ENCODE data around the gene PDE8B.

DNA sequence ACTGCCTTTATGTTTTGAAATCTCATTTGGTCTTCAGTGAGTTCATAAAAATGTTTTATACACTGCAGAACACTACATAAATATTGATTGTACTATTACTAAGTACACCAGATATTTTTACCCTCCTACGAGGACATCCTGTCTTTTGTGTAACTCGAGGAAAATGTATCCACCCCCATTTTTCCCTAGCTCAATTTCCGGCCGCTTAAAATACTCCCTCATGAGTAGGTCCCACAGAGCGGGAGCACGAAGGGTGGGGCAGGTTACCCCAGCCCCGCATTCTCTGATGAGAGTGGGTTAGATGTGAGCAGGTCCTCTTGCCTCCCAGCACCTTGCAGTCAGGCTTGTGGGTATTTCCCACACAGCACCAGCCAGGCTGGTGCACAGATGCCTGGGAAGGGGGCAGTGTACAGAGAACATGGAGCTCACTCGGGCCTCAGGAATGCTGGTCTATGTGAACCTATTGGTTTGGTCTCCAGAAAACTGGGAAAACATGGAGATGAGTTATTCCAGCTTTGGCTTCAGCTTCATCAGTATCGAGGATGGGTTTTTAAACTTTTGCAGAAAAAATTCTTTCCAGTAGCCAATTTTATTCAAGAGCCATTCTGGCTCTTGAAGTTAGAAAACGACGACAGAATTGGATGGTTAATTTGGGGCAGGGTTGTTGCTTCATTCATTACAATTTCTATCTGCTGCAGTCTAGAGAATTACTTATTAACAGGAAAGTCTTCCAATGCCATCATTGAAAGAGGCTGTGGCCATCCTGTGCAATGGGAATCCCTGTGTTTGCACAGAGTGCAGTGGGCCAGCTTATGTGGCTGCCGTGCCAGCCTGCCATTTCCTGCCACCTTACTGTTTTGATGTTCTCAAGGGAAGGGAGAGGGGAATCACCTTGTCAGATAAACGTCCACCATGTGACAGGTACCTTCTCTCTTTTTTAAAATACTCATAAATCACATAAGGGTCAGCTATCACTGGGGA is 208.4 kb downstream of the PDE8B start:
- TF ChIP-seq CTCF (IDR thresholded peaks at IDR 0.05) (no peak), POLR2A (IDR thresholded peaks at IDR 0.05) (no peak)

Measured in right lobe of liver (tissue), 4 donors.